Fibroblast of lung (primary cell): Measurements from ENCODE around the gene LRP5. TPM values are rescaled to one million over a fixed set of nuclear protein-coding genes. Genes with fewer than 3 reads are reported as not detected.

ENCODE experiments used
- DNase-seq, 2 donors: peaks; one replicate each; pipeline versions ENCODE4 v3.0.0 to v3.0.0-alpha.2; 2010; ENCODE audit warnings: low read depth in 2 of 2
- H2AFZ ChIP-seq: 2 replicates; pipeline ENCODE4 v1.5.1; 2012; ENCODE audit warnings: low read length, control low read depth, inconsistent platforms
- H3K27ac ChIP-seq: 2 replicates; pipeline ENCODE4 v1.5.1; 2011; ENCODE audit warnings: low read length, control low read depth; ENCODE audit not compliant: insufficient read depth
- H3K27me3 ChIP-seq: 2 replicates; pipeline ENCODE4 v1.5.1; 2011; ENCODE audit warnings: mild to moderate bottlenecking, low read length; ENCODE audit not compliant: control insufficient read depth, insufficient read depth
- H3K36me3 ChIP-seq: 2 replicates; pipeline ENCODE4 v1.5.1; 2011; ENCODE audit warnings: low read length; ENCODE audit not compliant: control insufficient read depth, insufficient read depth
- H3K4me1 ChIP-seq: 2 replicates; pipeline ENCODE4 v1.5.1; 2011; ENCODE audit warnings: low read length; ENCODE audit not compliant: control insufficient read depth, insufficient read depth; ENCODE audit errors: extremely low read depth
- H3K4me2 ChIP-seq: 2 replicates; pipeline ENCODE4 v1.5.1; 2011; ENCODE audit warnings: low read length, control low read depth; ENCODE audit not compliant: insufficient read depth; ENCODE audit errors: extremely low read depth
- H3K4me3 ChIP-seq, 4 experiments: fragments of 200-600 bp in 1 of 4; sonication (generic) in 1 of 4; replicated peaks in 1 of 4; 2 replicates each; pipeline ENCODE4 v1.5.1; 2011 to 2016; ENCODE audit warnings: low read length in 4 of 4, low read depth in 3 of 4, mild to moderate bottlenecking in 3 of 4, control low read depth in 2 of 4, inconsistent platforms in 1 of 4, mixed read lengths in 1 of 4; ENCODE audit not compliant: insufficient read depth in 1 of 4; ENCODE audit errors: control extremely low read depth in 1 of 4
- H3K79me2 ChIP-seq: 2 replicates; pipeline ENCODE4 v1.5.1; 2012; ENCODE audit warnings: mild to moderate bottlenecking, low read length, inconsistent platforms; ENCODE audit not compliant: control insufficient read depth, insufficient read depth
- H3K9ac ChIP-seq: 2 replicates; pipeline ENCODE4 v1.5.1; 2011; ENCODE audit warnings: mild to moderate bottlenecking, low read length, control low read depth; ENCODE audit not compliant: insufficient read depth
- H3K9me3 ChIP-seq: 2 replicates; pipeline ENCODE4 v1.5.1; 2012; ENCODE audit warnings: low read depth, low read length; ENCODE audit not compliant: control insufficient read depth, insufficient read depth
- H4K20me1 ChIP-seq: 2 replicates; pipeline ENCODE4 v1.5.1; 2011; ENCODE audit warnings: low read length; ENCODE audit not compliant: control insufficient read depth, insufficient read depth; ENCODE audit errors: extremely low read depth
- CTCF ChIP-seq, 2 donors: IDR thresholded peaks in 1 of 2; conservative IDR thresholded peaks in 1 of 2; 1 replicate in 1 of 2; 2 replicates in 1 of 2; pipeline ENCODE4 v1.5.1; 2011 to 2012; ENCODE audit warnings: low read length in 2 of 2, control low read depth in 1 of 2, inconsistent platforms in 1 of 2, low read depth in 1 of 2, mild to moderate bottlenecking in 1 of 2
- EZH2 ChIP-seq: IDR thresholded peaks from 2 replicates; pipeline ENCODE4 v1.5.1; 2012; ENCODE audit warnings: low read length, control low read depth, mild to moderate bottlenecking; ENCODE audit errors: missing control alignments
- polyA plus RNA-seq, 2 donors: library from polyadenylated mRNA; depleted of rRNA in 1 of 2; stranded (reverse) in 1 of 2; unstranded in 1 of 2; fragments of >200 nt; gene quantifications; 2 replicates each; pipeline ENCODE4 v1.2.1, GENCODE V29; 2011 to 2012; ENCODE audit warnings: missing spikeins in 1 of 2
- total RNA-seq: library from RNA; depleted of rRNA; stranded (reverse); fragments of >200 nt; gene quantifications from 2 replicates; pipeline ENCODE4 v1.2.1, GENCODE V29; 2014

The LRP5 gene
- total and polyA plus RNA-seq, 2 donors (not counting 1 experiment from before 2014, with no cell fraction given) = 3.8 to 22.0 TPM

DNA sequence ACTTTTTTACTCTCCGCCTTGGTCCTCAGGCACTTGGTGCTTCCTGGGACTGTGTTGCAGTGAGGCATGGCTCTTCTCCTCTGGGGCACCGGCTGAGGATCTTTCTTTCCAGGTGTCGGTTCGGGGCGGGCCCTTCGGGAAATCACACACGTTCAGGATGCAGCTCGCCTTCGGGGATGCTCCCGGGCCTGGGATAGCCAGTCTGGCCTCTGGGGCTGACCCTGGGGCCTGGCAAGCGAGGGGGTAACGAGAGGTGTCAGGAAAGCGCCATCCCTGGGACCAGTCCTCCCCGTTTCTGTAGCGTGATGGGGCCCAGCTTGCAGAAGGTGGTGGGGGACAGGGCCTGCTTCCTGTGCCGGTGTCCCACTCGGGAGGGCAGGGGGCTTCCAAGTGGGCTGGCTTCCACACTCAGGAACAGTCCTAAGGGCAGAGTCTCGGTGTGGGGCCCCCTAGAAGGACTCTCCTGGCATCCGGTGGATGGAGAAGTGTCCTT lies 53.6 kb downstream of the LRP5 start:
- Histone ChIP-seq H3K4me3 (no peak overlapping the region), H3K79me2 (no peaks in the 10 kb centered on the region), H3K9ac (no peak overlapping the region), H3K4me2 (no peak overlapping the region), H3K9me3 (no peaks in the 10 kb centered on the region), H3K27me3 (no peaks in the 10 kb centered on the region), H3K4me1 (no peaks in the 10 kb centered on the region), H4K20me1 (no peaks in the 10 kb centered on the region), H3K36me3 (no peaks in the 10 kb centered on the region), H3K27ac (no peak overlapping the region), H2AFZ (no peak overlapping the region)
- TF ChIP-seq CTCF (conservative IDR thresholded peaks at IDR 0.05 in 1 of 2, IDR thresholded peaks at IDR 0.05 in 1 of 2; ENCODE audit: low read depth in 1 of 2, low read length in 2 of 2) (no peak), EZH2 (no peak)
- no peak for DNase-seq

DNA sequence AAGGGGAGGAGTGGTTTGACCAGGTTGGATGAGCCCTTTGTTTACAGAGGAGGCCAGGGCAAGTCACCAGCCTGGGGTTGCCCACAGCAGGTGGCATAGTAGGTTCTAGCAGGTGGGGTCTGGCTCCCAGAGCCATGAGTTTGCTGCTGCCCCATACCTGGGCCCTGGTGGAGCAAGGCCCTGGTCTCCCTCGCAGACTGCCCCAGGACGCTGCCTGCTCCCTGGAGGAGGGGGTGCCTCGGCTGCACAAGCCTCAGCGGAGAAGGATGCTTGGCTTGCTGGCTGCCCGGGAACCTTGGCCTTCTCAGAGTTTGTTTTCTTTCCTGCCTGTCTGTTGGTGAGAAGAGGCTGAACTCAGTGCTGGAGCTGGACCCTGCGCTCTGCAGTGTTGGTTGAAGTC lies 54.9 kb downstream of the LRP5 start:
- DNase-seq = no peak
- Histone ChIP-seq H3K9me3 (no peaks in the 10 kb centered on the region), H4K20me1 (no peaks in the 10 kb centered on the region), H3K9ac (no peak overlapping the region), H3K36me3 (no peaks in the 10 kb centered on the region), H3K4me1 (no peaks in the 10 kb centered on the region), H2AFZ (no peak overlapping the region), H3K4me3 (no peak overlapping the region), H3K79me2 (no peaks in the 10 kb centered on the region), H3K27ac (no peak overlapping the region), H3K4me2 (no peak overlapping the region), H3K27me3 (no peaks in the 10 kb centered on the region)
- no peak for TF ChIP-seq CTCF (conservative IDR thresholded peaks at IDR 0.05 in 1 of 2, IDR thresholded peaks at IDR 0.05 in 1 of 2; ENCODE audit: low read depth in 1 of 2, low read length in 2 of 2)
- TF ChIP-seq EZH2 = no peak

GRCh38 chr11:68369756-68370155 lies 57.4 kb downstream of the LRP5 start:
- Histone ChIP-seq H3K4me1 (peaks cover 15% of the 10 kb centered on the region), H3K27ac (no peak overlapping the region)
- TF ChIP-seq CTCF (conservative IDR thresholded peaks at IDR 0.05 in 1 of 2, IDR thresholded peaks at IDR 0.05 in 1 of 2; ENCODE audit: low read depth in 1 of 2, low read length in 2 of 2) = no peak

More at GRCh38 chr11:68369756-68370155, 57.4 kb downstream of the LRP5 start:
- H3K4me3 ChIP-seq = no peak overlapping the region
- H4K20me1 ChIP-seq = no peaks in the 10 kb centered on the region
- H2AFZ ChIP-seq = no peak overlapping the region
- no peak overlapping the region for H3K4me2 ChIP-seq
- no peaks in the 10 kb centered on the region for H3K9me3 ChIP-seq
- no peak overlapping the region for H3K9ac ChIP-seq
- H3K27me3 ChIP-seq = no peaks in the 10 kb centered on the region
- no peaks in the 10 kb centered on the region for H3K79me2 ChIP-seq
- H3K36me3 ChIP-seq = no peaks in the 10 kb centered on the region
- DNase-seq = no peak
